Mesenchymal stem cell (in vitro differentiated cells and primary cell): ENCODE data around the gene TPBGL.

ENCODE experiments used
- DNase-seq: peaks from one replicate; pipeline ENCODE4 v3.0.0-alpha.2; 2013
- H2AFZ ChIP-seq: one replicate; pipeline ENCODE4 v1.6.1; 2013; ENCODE audit warnings: low read depth, mild to moderate bottlenecking, control low read depth, inconsistent platforms, low read length, moderate library complexity
- H2AK5ac ChIP-seq: 2 replicates; pipeline ENCODE4 v1.6.1; 2013; ENCODE audit warnings: low read length, moderate library complexity, mild to moderate bottlenecking, inconsistent platforms; ENCODE audit not compliant: severe bottlenecking
- H2BK120ac ChIP-seq: one replicate; pipeline ENCODE4 v1.6.1; 2013; ENCODE audit warnings: low read depth, mild to moderate bottlenecking, inconsistent platforms, low read length, moderate library complexity
- H2BK12ac ChIP-seq, 2 experiments: one replicate each; pipeline ENCODE4 v1.6.1; 2013; ENCODE audit warnings: inconsistent platforms in 2 of 2, low read length in 2 of 2, mild to moderate bottlenecking in 2 of 2, moderate library complexity in 2 of 2, control low read depth in 1 of 2
- H2BK15ac ChIP-seq: one replicate; pipeline ENCODE4 v1.6.1; 2013; ENCODE audit warnings: mild to moderate bottlenecking, low read depth, inconsistent platforms; ENCODE audit not compliant: poor library complexity, severe bottlenecking
- H2BK5ac ChIP-seq: 2 replicates; pipeline ENCODE4 v1.6.1; 2013; ENCODE audit warnings: low read depth, mild to moderate bottlenecking, low read length, control low read depth, inconsistent platforms; ENCODE audit not compliant: poor library complexity, severe bottlenecking
- H3K14ac ChIP-seq, 2 experiments: one replicate each; pipeline ENCODE4 v1.6.1; 2013; ENCODE audit warnings: inconsistent platforms in 2 of 2, low read length in 2 of 2, control low read depth in 1 of 2, mild to moderate bottlenecking in 1 of 2, moderate library complexity in 1 of 2
- H3K18ac ChIP-seq, 2 experiments: one replicate each; pipeline ENCODE4 v1.6.1; 2013; ENCODE audit warnings: inconsistent platforms in 2 of 2, low read length in 2 of 2, control low read depth in 1 of 2, low read depth in 1 of 2, mild to moderate bottlenecking in 1 of 2
- H3K23ac ChIP-seq, 2 experiments: one replicate each; pipeline ENCODE4 v1.6.1; 2013; ENCODE audit warnings: inconsistent platforms in 2 of 2, low read length in 2 of 2, mild to moderate bottlenecking in 2 of 2, moderate library complexity in 2 of 2, control low read depth in 1 of 2
- H3K27ac ChIP-seq: 2 replicates; pipeline ENCODE4 v1.5.1; 2013; ENCODE audit warnings: mild to moderate bottlenecking, moderate library complexity, low read length, control low read depth, inconsistent platforms; ENCODE audit not compliant: poor library complexity, severe bottlenecking
- H3K27me3 ChIP-seq, 2 experiments: 2 replicates each; pipeline versions ENCODE4 v1.6.1 to v1.7.0; 2013; ENCODE audit warnings: low read length in 2 of 2, mild to moderate bottlenecking in 2 of 2, moderate library complexity in 2 of 2, control low read depth in 1 of 2, inconsistent platforms in 1 of 2; ENCODE audit not compliant: control insufficient read depth in 1 of 2, insufficient read depth in 1 of 2
- H3K36me3 ChIP-seq, 2 experiments: 2 replicates each; pipeline versions ENCODE4 v1.6.1 to v1.7.0; 2013; ENCODE audit warnings: low read length in 2 of 2, control low read depth in 1 of 2, inconsistent platforms in 1 of 2, low read depth in 1 of 2, mild to moderate bottlenecking in 1 of 2; ENCODE audit not compliant: insufficient read depth in 2 of 2, control insufficient read depth in 1 of 2
- H3K4ac ChIP-seq, 2 experiments: one replicate each; pipeline ENCODE4 v1.6.1; 2013; ENCODE audit warnings: inconsistent platforms in 2 of 2, low read length in 2 of 2, mild to moderate bottlenecking in 2 of 2, moderate library complexity in 2 of 2, control low read depth in 1 of 2, low read depth in 1 of 2
- H3K4me1 ChIP-seq: 2 replicates; pipeline ENCODE4 v1.6.1; 2013; ENCODE audit warnings: low read depth, low read length, control low read depth; ENCODE audit not compliant: control insufficient read depth, insufficient read depth
- H3K4me2 ChIP-seq: 2 replicates; pipeline ENCODE4 v1.6.1; 2013; ENCODE audit warnings: low read length, mild to moderate bottlenecking, inconsistent platforms; ENCODE audit not compliant: poor library complexity, severe bottlenecking
- H3K4me3 ChIP-seq, 2 experiments: 2 replicates each; pipeline versions ENCODE4 v1.5.1 to v1.7.0; 2013; ENCODE audit warnings: low read length in 2 of 2, mild to moderate bottlenecking in 2 of 2, control low read depth in 1 of 2, low read depth in 1 of 2; ENCODE audit not compliant: insufficient read depth in 1 of 2
- H3K79me1 ChIP-seq: replicated peaks from 2 replicates; pipeline ENCODE4 v1.6.1; 2013; ENCODE audit warnings: mild to moderate bottlenecking, control low read depth, low read length, inconsistent platforms; ENCODE audit not compliant: poor library complexity, severe bottlenecking
- H3K9ac ChIP-seq: 2 replicates; pipeline ENCODE4 v1.7.0; 2013; ENCODE audit warnings: mild to moderate bottlenecking, low read length, moderate library complexity
- H3K9me3 ChIP-seq: 2 replicates; pipeline ENCODE4 v1.7.0; 2013; ENCODE audit warnings: mild to moderate bottlenecking, low read length; ENCODE audit not compliant: control insufficient read depth
- H4K8ac ChIP-seq: one replicate; pipeline ENCODE4 v1.6.1; 2013; ENCODE audit warnings: inconsistent platforms, mild to moderate bottlenecking, low read length, moderate library complexity
- H4K91ac ChIP-seq: one replicate; pipeline ENCODE4 v1.6.1; 2013; ENCODE audit warnings: mild to moderate bottlenecking, low read length, inconsistent platforms
- WGBS: methylation state at CpG from one replicate; pipeline ENCODE4 v1.1.7; 2013; ENCODE audit warnings: mixed read lengths; 5-methylcytosine and 5-hydroxymethylcytosine counted together

Gene TPBGL

GRCh38 chr11:75223954-75224643 lies 16.5 kb upstream of the TPBGL start:
- H3K36me3 ChIP-seq, result no peaks in the 10 kb centered on the region
- no peaks in the 10 kb centered on the region for H3K79me1 ChIP-seq
- H2AK5ac ChIP-seq, result no peak overlapping the region
- H2BK15ac ChIP-seq, result no peak overlapping the region
- DNase-seq, result no peak
- peaks cover 21 to 30% of the 10 kb centered on the region in 2 experiments for H3K27me3 ChIP-seq
- no peak overlapping the region for H4K91ac ChIP-seq
- 37% methylated on average over 5 of the region's 5 CpGs for WGBS
- no peak overlapping the region for H2BK12ac ChIP-seq
- H3K4me3 ChIP-seq, result no peak overlapping the region
- H2AFZ ChIP-seq, result no peak overlapping the region
- no peaks in the 10 kb centered on the region for H3K9me3 ChIP-seq
- H3K4me2 ChIP-seq, result no peak overlapping the region
- no peak overlapping the region for H2BK120ac ChIP-seq
- no peak overlapping the region for H2BK5ac ChIP-seq
- H4K8ac ChIP-seq, result no peak overlapping the region
- H3K9ac ChIP-seq, result no peak overlapping the region
- peak overlapping the region in 1 of 2 experiments; percentile 11 for H3K23ac ChIP-seq
- no peak overlapping the region for H3K4ac ChIP-seq
- peaks cover 3% of the 10 kb centered on the region for H3K4me1 ChIP-seq
- no peak overlapping the region for H3K14ac ChIP-seq
- H3K27ac ChIP-seq, result no peak overlapping the region
- H3K18ac ChIP-seq, result no peak overlapping the region

GRCh38 chr11:75225794-75226193 lies 14.8 kb upstream of the TPBGL start:
- no peak overlapping the region for H3K4me3 ChIP-seq
- H3K4me2 ChIP-seq, result no peak overlapping the region
- no peak overlapping the region for H3K9ac ChIP-seq
- peaks cover 19 to 39% of the 10 kb centered on the region in 2 experiments for H3K27me3 ChIP-seq
- H3K14ac ChIP-seq, result no peak overlapping the region
- no peak overlapping the region for H2BK15ac ChIP-seq
- H3K18ac ChIP-seq, result no peak overlapping the region
- H2AFZ ChIP-seq, result no peak overlapping the region
- no peak overlapping the region for H4K8ac ChIP-seq
- H2AK5ac ChIP-seq, result no peak overlapping the region
- no peak overlapping the region for H4K91ac ChIP-seq
- H3K79me1 ChIP-seq, result no peaks in the 10 kb centered on the region
- H3K23ac ChIP-seq, result no peak overlapping the region
- H3K4ac ChIP-seq, result no peak overlapping the region
- H3K9me3 ChIP-seq, result no peaks in the 10 kb centered on the region
- DNase-seq, result no peak
- no peaks in the 10 kb centered on the region for H3K36me3 ChIP-seq
- no peak overlapping the region for H3K27ac ChIP-seq
- H2BK120ac ChIP-seq, result no peak overlapping the region
- peaks cover 3% of the 10 kb centered on the region for H3K4me1 ChIP-seq
- no peak overlapping the region for H2BK5ac ChIP-seq
- H2BK12ac ChIP-seq, result no peak overlapping the region
- WGBS, result 71% methylated on average over 4 of the region's 4 CpGs

DNA sequence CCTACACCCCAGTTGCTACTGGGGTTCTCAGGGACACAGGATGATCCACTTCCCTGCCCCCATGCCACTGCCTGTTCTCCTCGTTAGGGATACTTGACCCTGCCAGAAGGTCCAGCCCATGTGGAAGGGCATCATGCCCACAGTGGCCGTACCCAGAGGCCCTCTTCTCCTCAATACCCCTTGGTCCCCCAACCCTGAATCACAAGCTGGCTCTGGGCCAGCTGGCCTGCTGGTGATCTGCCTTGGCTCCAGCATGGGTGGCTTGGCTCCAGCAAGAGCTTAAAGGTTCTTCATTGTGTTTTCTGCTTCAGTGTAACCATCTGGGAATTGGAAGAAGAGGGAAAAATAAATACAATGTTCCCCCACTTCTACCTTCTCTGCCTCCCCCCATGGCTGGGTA lies 11.1 kb upstream of the TPBGL start:
- Histone ChIP-seq H3K27ac (no peak overlapping the region), H3K4me1 (peaks cover 3% of the 10 kb centered on the region)
- WGBS, result 64% methylated on average over 2 of the region's 2 CpGs

GRCh38 chr11:75230621-75231020 lies 10.0 kb upstream of the TPBGL start:
- no peak overlapping the region for H3K14ac ChIP-seq
- no peak overlapping the region for H2BK5ac ChIP-seq
- H2BK15ac ChIP-seq, result no peak overlapping the region
- H2BK12ac ChIP-seq, result no peak overlapping the region
- H2BK120ac ChIP-seq, result no peak overlapping the region
- no peak overlapping the region for H3K4me2 ChIP-seq
- H3K79me1 ChIP-seq, result no peaks in the 10 kb centered on the region
- no peak overlapping the region for H3K23ac ChIP-seq
- H3K36me3 ChIP-seq, result no peaks in the 10 kb centered on the region
- no peak overlapping the region for H4K91ac ChIP-seq
- H2AFZ ChIP-seq, result no peak overlapping the region
- no peak overlapping the region for H3K18ac ChIP-seq
- peaks cover 2% of the 10 kb centered on the region for H3K4me1 ChIP-seq
- H3K27me3 ChIP-seq, result peaks cover 30 to 46% of the 10 kb centered on the region in 2 experiments
- H3K9me3 ChIP-seq, result no peaks in the 10 kb centered on the region
- H4K8ac ChIP-seq, result no peak overlapping the region
- H2AK5ac ChIP-seq, result no peak overlapping the region
- WGBS, result 85% methylated on average over 2 of the region's 2 CpGs
- no peak overlapping the region for H3K4me3 ChIP-seq
- no peak overlapping the region for H3K9ac ChIP-seq
- H3K4ac ChIP-seq, result no peak overlapping the region
- DNase-seq, result no peak
- H3K27ac ChIP-seq, result no peak overlapping the region

More for the DNA sequence above, 11.1 kb upstream of the TPBGL start:
- Histone ChIP-seq H2AK5ac (no peak overlapping the region), H3K27me3 (peaks cover 22 to 46% of the 10 kb centered on the region in 2 experiments), H2AFZ (no peak overlapping the region), H3K4ac (no peak overlapping the region), H4K91ac (no peak overlapping the region), H3K18ac (no peak overlapping the region), H3K36me3 (no peaks in the 10 kb centered on the region), H3K9me3 (no peaks in the 10 kb centered on the region), H3K9ac (no peak overlapping the region), H3K23ac (no peak overlapping the region), H4K8ac (no peak overlapping the region), H3K4me3 (no peak overlapping the region), H3K14ac (no peak overlapping the region), H2BK5ac (no peak overlapping the region), H3K4me2 (no peak overlapping the region), H2BK120ac (no peak overlapping the region), H2BK12ac (no peak overlapping the region), H3K79me1 (no peaks in the 10 kb centered on the region), H2BK15ac (no peak overlapping the region)
- DNase-seq, result no peak
